HG03521 (cell line): Measurements from ENCODE around the gene ZDHHC17.

Experiments
- ATAC-seq: cut with Tn5 transposase; IDR thresholded peaks from one replicate; pipeline ENCODE4 v1.9.1; 2021; ENCODE audit warnings: mild to moderate bottlenecking, moderate library complexity; ENCODE audit not compliant: unreplicated experiment

ZDHHC17 gene

DNA sequence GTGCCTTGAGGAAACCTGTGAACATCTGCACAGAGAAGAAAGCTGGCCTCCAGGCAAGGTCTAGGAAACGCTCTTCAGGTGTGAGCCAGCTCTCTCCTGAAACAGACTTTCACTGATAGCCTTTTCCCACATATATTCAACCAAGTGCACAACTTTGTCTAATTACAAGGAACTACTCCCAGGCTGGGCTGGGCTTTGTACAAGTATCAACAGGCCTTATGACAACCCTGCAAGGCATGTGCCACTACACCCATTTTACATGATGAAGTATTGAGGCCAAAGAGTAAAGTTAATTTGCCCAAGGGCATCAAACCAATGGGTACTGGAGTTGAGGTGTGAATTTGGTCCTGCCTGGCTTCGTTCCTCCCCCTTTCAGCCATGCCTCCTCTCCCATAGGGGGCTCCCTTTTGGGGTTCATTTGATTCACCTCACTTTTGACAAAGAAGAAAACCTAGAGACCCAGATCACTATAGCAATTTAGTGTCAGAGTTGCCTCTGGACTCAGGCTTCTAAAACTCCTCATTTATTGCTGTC is 112.8 kb downstream of the ZDHHC17 start:
- ATAC-seq: no peak

DNA sequence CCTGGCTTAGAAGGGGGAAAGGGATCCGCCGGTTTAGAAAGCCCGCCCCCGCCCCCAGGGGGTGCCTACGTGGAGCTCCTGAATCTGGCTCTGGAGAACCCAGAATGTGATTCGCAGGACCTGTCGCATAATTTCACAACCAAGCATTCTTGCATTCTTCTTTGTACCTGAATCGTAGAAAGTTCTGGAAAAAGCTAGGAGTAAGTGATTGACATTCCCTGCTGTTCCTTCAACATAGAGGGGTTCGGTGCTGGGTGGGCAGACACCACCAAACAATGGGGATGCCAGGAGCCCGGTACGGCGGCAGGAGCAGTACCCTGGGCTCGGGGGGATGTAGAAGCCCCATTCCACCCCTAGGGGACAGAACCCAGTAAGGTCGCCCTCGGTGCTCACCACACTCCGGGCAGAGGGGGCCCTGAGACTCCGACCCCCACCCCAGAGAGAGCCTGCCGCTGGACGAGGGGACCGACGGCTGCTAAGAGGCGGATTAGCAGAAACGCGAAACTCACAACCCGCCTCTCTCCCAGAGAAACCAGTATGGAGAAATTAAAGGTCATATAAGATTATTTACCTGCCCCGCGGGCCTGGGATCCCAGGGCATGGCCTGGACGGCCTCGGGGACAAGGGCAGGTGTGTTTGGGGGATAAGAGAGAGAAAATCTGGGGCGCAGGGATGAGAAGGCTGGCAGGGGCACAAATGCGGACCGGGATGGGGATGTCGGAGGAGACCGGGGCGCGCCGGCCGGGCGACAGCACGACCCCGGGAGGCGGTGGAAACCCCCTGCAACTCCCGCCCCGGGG is 114.4 kb downstream of the ZDHHC17 start:
- peak; percentile 45 for ATAC-seq

DNA sequence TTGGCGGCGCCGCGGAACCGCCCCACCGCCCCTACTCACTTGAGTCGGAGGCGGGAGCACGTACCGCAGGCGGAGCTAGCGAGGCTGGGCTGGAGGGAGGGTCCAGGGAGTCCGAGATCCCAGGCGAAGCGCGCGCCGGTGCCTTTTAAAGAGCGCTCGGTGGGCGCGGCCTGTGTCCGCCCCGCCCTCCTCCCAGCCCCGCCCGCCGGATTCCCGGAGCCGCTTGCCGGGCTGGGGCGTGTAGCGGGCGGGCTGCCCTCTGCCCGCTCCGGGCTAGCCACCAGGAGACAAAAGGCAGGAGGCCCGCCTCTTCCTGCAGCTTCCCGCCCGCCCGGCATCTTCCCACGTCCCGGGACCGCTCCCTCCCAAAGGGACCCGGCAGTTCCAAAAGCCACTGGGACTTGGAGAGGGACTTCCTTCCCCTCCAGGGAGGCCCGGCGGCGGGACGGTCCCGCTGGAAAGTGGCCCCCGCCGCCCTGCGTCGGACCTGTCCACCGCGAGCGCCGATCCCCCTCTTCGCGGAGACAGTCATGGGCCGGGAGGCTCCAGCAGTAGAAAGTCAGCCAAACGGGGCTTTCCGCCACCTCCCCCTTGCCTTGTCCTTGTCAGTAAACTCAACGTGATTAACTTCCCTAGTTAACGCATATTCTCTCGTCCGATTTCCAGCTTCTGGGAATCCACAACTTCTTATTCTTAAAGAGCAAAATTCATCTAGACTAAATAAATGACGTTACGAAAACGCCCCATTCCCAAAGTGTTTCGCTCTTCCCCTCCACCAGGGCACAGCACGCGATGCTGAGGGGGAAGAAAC is 115.2 kb downstream of the ZDHHC17 start, which contains the start of gene CSRP2:
Gene CSRP2, minus strand, starts transcription at position 121 of the 811 bp plus-strand sequence. CDS start 12,759 bp downstream, outside the sequence.
- ATAC-seq: peak; percentile 82

DNA sequence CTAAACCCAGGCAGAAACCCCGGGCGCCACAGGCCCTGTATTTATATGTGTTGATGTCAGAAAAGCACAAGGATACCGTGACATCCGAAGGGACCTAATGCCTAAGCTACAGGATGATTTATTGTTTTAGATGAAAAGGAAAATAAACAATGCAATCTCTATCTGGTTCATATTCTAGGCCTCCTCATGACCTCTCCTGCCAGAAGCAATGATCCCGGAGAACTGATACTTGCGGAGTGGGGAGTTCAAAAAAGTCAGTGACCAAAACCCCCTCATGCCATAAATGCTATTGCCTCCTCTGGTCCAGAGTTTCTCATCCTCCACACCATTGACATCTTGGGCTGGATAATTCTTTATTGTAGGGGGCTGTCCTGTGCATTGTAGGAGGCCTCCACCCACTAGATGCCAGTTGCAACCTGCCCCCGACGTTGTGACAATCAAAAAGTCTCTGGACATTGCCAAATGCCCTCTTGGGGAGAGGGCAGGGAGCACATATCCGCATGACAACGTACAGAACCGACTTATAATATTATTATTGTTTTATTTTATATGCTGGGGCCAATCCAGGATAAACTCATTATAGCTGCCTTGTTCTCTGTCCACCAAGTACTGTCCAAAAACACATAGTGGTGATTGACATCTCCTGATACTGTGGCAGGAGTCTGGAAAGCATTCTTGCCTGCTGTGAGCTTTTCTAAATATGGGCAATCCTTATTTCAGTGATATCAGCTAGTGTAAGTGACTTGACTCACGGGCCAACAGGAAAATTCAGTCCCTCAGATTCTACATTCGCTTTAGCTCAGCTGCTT is 116.0 kb downstream of the ZDHHC17 start:
- peak; percentile 14 for ATAC-seq

DNA sequence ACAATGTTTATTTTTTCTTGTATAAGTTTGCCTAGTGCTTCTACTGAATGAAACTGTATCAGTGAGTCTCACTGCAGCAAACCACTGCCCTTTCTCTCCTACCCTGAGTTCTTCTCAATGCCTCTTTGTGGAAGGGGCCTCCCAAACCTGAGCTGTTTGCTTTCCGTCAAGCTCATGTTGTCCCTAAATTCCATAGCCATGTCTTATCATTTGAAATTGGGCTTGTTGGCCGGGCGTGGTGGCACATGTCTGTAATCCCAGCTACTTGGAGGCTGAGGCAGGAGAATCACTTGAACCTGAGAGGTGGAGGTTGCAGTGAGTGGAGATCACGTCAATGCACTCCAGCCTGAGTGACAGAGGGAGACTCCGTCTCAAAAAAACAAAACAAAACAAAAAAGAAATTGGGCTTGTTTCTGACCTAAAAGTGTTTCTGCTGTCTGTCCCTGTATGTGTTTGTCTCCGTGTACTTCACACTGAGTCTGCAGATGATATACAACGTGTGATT is 116.7 kb downstream of the ZDHHC17 start:
- no peak for ATAC-seq

DNA sequence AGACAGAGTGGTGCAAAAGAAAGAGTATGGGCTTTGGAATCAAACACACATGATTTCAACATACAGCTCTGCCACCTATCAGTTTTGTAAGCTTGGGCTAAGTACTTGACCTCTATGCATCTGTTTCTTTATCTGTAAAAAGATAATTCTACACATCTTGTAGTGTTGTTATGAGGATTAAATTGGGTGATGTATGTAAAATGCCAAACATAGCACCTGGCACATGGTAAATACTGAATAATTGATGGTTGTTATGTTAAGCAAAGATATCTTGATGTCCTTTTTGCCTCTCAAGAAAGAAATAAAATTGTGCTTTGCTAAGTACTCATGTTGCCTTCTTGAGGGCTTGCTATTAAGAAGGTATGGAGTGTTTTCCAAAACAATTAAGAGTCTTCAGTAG is 117.2 kb downstream of the ZDHHC17 start:
- no peak for ATAC-seq

DNA sequence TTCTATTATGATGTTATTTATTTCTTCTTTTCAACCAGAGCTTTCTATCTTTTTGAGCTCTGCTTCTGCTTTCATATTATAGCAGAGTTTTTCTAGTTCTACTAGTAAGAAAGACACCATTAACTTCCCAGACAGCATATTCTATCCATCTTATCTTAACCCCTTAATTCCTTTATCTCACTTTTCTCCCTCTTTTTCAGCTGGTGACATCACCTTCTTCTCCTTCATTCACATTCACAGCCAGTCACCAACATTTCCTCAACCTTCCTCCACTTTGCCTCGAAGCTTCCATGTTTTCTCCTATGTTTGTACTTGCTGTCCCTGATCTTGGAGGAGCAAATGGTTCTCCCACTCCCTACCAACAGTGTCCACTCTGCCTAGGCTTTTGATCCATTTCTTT is 118.5 kb downstream of the ZDHHC17 start:
- no peak for ATAC-seq

DNA sequence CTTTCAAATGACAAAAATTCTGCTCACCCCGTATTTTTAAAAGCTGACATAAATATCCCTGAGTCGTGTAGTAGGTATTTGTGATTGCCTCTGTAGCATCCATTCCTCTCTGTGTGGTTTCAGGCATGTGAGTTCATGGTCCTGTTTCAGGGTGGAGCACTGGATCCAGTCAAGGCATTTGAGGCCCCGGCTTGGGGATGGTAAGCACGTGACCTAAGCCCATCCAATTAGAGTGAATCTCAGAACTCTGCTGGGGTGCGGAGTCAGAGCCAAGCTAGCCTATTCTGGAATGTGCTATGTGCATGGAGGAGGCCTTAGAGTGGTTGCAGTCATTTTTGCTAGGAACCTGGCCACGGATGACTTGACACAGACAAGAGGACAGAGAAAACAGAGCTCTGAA is 119.2 kb downstream of the ZDHHC17 start:
- ATAC-seq: no peak

DNA sequence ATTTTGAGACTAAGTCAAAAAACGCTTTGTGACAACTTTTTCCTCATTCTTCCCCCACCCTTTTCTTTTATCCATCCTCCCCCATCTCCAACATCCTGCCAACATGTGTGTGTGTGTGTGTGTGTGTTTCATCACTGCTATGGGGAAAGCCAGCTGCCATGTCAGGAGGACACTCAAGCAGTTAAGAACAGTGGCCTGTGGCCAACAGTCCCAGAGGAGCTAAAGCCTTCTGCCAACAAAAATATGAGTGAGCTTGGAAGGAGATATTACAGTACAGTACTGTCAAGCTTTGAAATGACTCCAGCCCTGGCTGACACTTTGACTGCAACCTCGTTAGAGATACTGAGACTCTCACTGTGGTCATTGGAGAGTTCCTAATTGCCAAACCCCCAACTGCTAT is 119.9 kb downstream of the ZDHHC17 start:
- no peak for ATAC-seq

DNA sequence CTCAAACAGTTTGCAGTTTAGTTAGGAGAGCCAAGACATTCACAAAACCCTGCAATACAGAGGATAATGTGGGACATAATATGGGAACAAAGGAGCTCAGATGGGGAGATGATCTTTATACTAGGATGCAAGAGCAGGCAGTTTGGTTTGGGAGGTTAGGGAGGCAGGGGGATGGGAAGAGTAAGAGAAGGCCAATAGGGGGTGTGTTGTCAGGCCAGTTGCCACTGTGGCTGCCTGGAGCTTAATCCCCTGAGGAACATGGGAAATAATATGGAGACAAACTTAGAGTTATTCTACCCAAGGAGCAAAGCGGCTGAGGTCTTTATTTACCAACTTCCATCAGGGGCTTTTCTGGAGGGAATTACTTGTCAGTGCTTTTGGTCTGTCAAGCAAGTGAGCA is 124.9 kb downstream of the ZDHHC17 start:
- ATAC-seq: no peak

DNA sequence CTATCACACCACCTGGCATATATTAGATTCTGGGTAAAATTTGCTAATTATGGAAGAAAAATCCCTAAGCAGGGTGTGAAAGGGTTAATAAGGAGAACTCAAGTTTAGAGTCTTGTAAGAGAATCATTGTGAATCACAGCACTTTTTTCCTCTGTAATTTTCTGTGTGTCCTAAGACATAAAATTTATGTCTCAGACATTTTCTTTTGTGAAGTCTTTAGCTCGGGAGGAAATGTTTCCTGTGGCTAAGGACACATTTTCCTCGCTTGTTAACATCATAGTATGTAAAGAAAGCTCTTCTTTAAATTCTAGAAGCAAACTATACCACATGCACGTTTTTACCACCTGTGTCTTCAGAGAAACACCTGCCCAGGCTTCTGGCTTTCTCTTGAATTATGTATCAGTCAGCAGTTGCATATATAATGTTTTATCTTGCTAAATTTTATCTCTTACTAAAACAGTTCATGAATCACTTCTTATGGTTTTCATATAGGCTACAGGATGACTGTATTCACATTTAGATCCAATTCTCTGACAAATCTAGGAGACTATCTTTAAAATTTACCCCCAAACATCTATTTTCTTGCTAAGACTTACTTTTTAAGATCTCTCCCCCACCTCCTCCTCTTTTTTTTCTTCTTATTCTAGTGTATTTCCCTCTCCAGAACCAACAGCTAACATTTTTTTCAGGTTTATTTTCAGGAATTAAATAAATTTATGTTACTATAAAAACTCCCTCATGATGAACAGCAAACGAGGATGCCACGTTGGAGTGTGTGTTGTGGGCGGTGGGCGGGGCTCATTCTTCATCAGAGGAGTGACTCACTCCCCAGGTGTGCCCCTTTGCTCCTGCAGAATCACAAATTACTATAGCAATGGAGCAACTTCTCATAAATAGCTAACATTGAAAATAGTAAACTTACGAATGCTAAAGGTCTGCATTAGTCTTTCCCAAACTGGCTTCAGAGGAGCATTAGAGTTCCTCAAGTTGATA is 126.5 kb downstream of the ZDHHC17 start:
- ATAC-seq: no peak

DNA sequence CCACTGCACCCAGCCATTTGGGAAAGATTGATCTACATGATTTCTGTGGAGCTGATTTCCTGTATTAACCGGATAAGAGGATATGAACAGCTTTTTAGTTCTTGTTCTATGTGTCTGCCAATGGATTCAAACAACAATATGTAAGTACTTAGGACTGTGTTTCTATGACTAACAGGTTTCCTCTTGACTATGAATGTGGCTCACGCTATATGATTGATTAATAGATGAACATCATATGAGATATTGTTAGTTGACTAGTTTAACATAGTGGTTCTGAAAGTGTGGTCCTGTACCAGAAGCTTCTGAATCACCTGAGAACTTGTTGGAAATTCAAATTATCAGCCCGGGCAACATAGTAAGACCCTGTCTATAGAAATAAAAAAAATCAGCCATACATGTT is 127.7 kb downstream of the ZDHHC17 start:
- ATAC-seq: no peak

DNA sequence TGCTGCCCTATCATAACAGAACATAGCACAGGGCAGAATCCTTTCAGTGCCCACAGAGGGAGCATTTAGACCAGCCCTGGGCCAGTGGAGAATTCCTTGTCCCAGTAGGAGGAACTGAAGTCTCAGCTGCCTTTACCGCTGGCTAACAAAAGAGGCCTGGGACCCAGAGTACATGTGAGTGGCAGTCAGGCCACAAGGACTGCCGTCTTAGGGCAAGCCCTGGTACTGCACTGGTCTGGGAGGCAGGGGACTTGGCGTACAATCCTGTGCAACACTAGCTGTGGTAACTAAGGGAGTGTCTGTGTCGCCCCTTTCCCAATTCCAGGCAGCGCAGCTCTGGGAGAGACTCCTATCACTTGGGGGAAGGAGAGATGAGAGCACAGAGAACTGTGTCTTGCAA is 131.9 kb downstream of the ZDHHC17 start:
- ATAC-seq: no peak

DNA sequence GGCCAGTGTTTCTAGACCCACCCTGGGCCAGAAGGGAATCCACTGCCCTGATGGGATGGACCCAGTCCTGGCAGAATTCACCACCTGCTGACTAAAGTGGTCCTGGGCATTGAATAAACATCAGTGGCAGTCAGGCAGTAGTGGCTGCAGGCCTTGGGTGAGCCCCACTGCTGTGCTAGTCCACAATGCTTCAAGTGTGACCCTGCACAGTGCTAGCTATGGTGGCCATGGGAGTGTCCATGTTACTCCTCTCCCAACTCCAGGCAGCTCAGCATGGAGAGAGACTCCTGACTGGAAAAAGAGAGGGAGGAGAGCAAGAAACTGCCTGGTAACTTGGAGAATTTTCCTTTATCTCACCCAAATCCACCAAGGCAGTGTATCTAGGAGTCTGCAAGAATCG is 132.4 kb downstream of the ZDHHC17 start:
- ATAC-seq: no peak

DNA sequence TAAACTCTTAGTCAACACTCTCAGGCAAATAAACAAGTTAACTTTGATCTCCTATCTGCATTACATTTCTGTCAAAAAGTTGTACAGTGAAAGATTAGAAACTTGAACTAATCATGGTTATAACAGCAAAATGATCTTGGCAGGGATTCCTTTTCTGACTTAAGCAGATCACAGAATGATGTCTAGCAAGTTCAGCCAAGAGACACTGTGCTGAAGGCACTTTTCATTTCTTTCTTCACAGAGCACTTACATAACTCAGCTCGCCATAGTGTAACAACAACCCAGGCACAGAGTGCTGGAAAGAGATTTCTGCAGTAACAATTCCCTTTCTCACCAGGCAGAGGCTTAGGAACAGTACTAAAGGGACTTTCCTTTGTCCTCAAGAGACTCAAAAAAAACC is 134.5 kb downstream of the ZDHHC17 start:
- no peak for ATAC-seq

DNA sequence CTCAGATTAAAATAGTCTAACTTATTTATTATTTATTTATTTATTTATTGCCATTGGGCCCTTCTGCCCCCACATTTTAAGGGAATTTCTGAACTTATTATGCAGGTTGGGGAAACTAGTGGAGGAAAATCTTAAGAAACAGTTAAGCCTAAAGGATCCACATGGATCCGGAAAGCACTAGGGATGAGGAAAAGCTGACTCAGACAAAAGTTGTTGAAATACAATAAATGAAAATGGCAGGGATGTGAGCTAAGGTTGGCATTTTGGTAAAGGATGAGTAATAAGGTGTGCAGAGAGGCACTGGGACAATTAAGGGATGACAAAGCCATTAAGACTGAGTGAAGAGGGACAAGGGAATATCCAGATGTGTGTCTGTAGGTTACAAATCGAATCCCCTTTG is 135.6 kb downstream of the ZDHHC17 start:
- no peak for ATAC-seq

DNA sequence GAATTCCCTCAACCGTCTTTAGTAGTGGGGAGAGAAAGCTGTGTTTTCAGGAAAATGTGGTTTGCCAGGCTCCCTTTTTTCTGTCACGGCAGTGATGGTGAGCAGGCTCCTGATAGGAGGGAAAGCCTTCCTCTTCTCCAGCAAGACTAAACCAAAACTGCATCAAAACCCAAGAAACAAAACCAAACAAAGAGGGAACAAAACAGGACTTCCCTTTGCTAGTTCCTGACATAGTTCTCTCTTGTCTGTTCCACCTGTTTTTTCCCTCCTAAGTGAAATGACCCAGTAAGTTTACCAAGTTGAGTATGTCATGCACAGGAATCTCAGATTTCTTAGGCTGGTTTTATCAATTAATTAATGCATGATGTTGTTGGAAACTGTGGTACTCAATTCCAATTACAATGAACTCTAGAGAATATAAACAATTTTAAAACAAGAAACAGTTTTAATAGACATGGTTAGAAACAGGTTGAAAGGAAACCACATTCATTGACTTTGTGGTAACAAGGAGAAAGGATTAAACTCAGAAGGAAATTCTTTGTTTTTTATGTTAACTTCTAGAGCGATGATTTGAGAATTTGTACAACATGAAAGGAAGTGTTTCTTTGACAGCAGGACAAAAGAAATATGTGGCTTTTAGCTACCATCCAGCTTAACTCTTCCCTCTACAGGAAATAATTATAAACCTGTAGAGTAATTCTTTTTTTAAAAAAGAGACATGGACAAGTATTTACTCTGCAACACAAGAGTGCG is 137.9 kb downstream of the ZDHHC17 start:
- ATAC-seq: no peak
